Measurements from ENCODE around the gene FBXO42.

- TF ChIP-seq CTCF (IDR thresholded peaks at IDR 0.05; ENCODE audit: low read depth, low read length) (no peak), POLR2A (IDR thresholded peaks at IDR 0.05; ENCODE audit: extremely low read depth, insufficient read length) (no peak), MAX (IDR thresholded peaks at IDR 0.05; ENCODE audit: low read depth, low read length) (no peak)
Observed at GRCh38 chr1:16219968-16220500, 132.2 kb downstream of the FBXO42 start.
